G401.6 (cell line): ENCODE results near the gene FBXL7.

Experiments
- FAIRE-seq: peaks from 2 replicates; lab custom pipeline; 2012; peaks lifted over from hg19 to GRCh38; lab: Jason Lieb, UNC

FBXL7 gene

GRCh38 chr5:15620501-15620900, 120.5 kb downstream of the FBXL7 start:
- no peak for FAIRE-seq

GRCh38 chr5:15621094-15621493, 121.1 kb downstream of the FBXL7 start:
- no peak for FAIRE-seq

- FAIRE-seq: no peak
Observed at GRCh38 chr5:15623794-15624193, 123.8 kb downstream of the FBXL7 start.

GRCh38 chr5:15627109-15627508, 127.1 kb downstream of the FBXL7 start:
- FAIRE-seq: no peak

- FAIRE-seq: no peak
Observed at GRCh38 chr5:15627647-15628046, 127.7 kb downstream of the FBXL7 start.

- no peak for FAIRE-seq
Observed at GRCh38 chr5:15630441-15630840, 130.5 kb downstream of the FBXL7 start.

- no peak for FAIRE-seq
Observed at GRCh38 chr5:15634591-15635288, 134.8 kb downstream of the FBXL7 start.

GRCh38 chr5:15635289-15635616, 135.3 kb downstream of the FBXL7 start:
- FAIRE-seq: no peak

GRCh38 chr5:15637345-15637744, 137.4 kb downstream of the FBXL7 start:
- FAIRE-seq: no peak

GRCh38 chr5:15637886-15638285, 137.9 kb downstream of the FBXL7 start:
- FAIRE-seq: no peak

- no peak for FAIRE-seq
Observed at GRCh38 chr5:15638296-15638695, 138.3 kb downstream of the FBXL7 start.

GRCh38 chr5:15639288-15639687, 139.3 kb downstream of the FBXL7 start:
- FAIRE-seq: no peak

- FAIRE-seq: no peak
Observed at GRCh38 chr5:15640116-15640515, 140.1 kb downstream of the FBXL7 start.

- FAIRE-seq: no peak
Observed at GRCh38 chr5:15643731-15644130, 143.8 kb downstream of the FBXL7 start.

- no peak for FAIRE-seq
Observed at GRCh38 chr5:15645381-15646160, 145.6 kb downstream of the FBXL7 start.

- FAIRE-seq: no peak
Observed at GRCh38 chr5:15646371-15646770, 146.4 kb downstream of the FBXL7 start.

GRCh38 chr5:15647251-15647650, 147.3 kb downstream of the FBXL7 start:
- FAIRE-seq: no peak

GRCh38 chr5:15650266-15650665, 150.3 kb downstream of the FBXL7 start:
- no peak for FAIRE-seq

GRCh38 chr5:15654779-15655178, 154.8 kb downstream of the FBXL7 start:
- no peak for FAIRE-seq

GRCh38 chr5:15655683-15656082, 155.7 kb downstream of the FBXL7 start:
- FAIRE-seq: no peak

GRCh38 chr5:15664961-15665360, 165.0 kb downstream of the FBXL7 start:
- no peak for FAIRE-seq

- no peak for FAIRE-seq
Observed at GRCh38 chr5:15669826-15670225, 169.8 kb downstream of the FBXL7 start.

GRCh38 chr5:15674716-15675115, 174.7 kb downstream of the FBXL7 start:
- FAIRE-seq: no peak

GRCh38 chr5:15676591-15676990, 176.6 kb downstream of the FBXL7 start:
- FAIRE-seq: no peak
